Subcutaneous abdominal adipose tissue (tissue), 5 donors: ENCODE measurements around the gene MEIS2.

Experiments
- H3K27ac ChIP-seq: one replicate; pipeline ENCODE4 v1.7.0; 2013; ENCODE audit warnings: low read depth, mild to moderate bottlenecking, inconsistent platforms, low read length, moderate library complexity
- H3K27me3 ChIP-seq, 5 donors: one replicate each; pipeline ENCODE4 v1.7.0; 2013; ENCODE audit warnings: low read length in 5 of 5, inconsistent platforms in 1 of 5; ENCODE audit not compliant: control insufficient read depth in 5 of 5, insufficient read depth in 4 of 5
- H3K36me3 ChIP-seq, 5 donors: one replicate each; pipeline ENCODE4 v1.7.0; 2013; ENCODE audit warnings: low read length in 5 of 5; ENCODE audit not compliant: control insufficient read depth in 5 of 5, insufficient read depth in 5 of 5
- H3K4me1 ChIP-seq, 5 donors: one replicate each; pipeline ENCODE4 v1.7.0; 2013; ENCODE audit warnings: low read length in 5 of 5, mild to moderate bottlenecking in 3 of 5, moderate library complexity in 1 of 5; ENCODE audit not compliant: control insufficient read depth in 5 of 5, insufficient read depth in 5 of 5
- H3K4me3 ChIP-seq, 5 donors: one replicate each; pipeline ENCODE4 v1.7.0; 2013; ENCODE audit warnings: low read length in 5 of 5, low read depth in 1 of 5
- H3K9ac ChIP-seq, 5 donors: one replicate each; pipeline ENCODE4 v1.7.0; 2013; ENCODE audit warnings: low read length in 5 of 5, mild to moderate bottlenecking in 4 of 5, moderate library complexity in 3 of 5
- H3K9me3 ChIP-seq, 5 donors: one replicate each; pipeline ENCODE4 v1.7.0; 2013; ENCODE audit warnings: low read length in 5 of 5; ENCODE audit not compliant: control insufficient read depth in 5 of 5
- donor health status: healthy.
- donor health status: healthy.
- donor health status: healthy.
- donor health status: healthy.
- donor health status: healthy.

The MEIS2 gene

DNA sequence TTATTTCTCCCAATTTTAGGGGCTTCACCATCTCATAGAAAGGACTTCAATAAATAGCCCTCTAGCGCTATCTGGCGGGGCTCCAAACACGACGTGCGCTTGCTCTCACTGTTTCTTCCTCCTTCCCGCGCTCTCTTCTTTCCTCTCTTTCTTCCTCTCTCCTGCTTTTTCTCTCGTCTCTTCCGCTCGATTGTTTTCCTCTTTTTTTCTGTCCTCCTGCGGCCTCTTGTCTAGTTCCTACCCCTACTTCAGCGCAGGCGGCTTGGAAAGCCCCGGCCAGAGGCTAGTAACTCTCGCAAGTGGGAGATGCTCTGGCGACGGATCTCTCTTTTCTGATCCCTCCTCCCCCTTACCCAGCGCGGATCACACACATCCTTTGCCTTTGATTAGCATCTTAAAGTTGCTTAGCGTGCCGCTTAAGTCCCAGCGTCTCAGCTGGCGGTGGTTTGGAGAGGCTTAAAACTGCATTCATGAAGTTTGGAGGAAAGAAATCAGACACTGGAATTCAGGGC, 6.2 kb upstream of the MEIS2 start:
- Histone ChIP-seq H3K36me3 (no peaks in the 10 kb centered on the region), H3K9ac (no peak overlapping the region), H3K27me3 (peaks cover 6 to 59% (median 28%) of the 10 kb centered on the region in 5 donors), H3K9me3 (no peaks in the 10 kb centered on the region), H3K4me3 (peak overlapping the region; percentile 1 to 57 (median 16)), H3K4me1 (peaks cover 0 to 33% (median 27%) of the 10 kb centered on the region in 5 donors), H3K27ac (no peak overlapping the region)

DNA sequence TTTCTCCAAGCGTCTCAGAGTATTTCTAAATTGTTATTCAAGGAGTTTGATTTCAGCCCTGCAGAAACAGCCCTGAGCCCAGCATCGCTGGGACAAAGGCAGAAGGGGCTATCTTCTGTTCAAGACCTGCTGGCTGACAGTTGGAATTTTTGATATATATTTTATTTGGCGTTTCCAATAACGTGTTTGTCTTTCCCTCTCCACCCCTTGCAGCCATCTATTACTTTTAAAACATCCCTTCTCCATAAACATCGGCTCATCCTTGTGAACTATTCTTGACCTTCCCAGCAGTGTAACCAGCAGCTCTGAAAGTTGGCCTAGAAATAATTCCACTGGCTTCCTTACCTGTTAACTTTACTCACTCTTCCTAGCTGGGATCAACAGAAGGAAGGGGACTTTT, 5.5 kb upstream of the MEIS2 start:
- Histone ChIP-seq H3K36me3 (no peaks in the 10 kb centered on the region), H3K4me1 (peaks cover 0 to 35% (median 29%) of the 10 kb centered on the region in 5 donors), H3K9me3 (no peaks in the 10 kb centered on the region), H3K9ac (no peak overlapping the region), H3K27ac (no peak overlapping the region), H3K4me3 (no peak overlapping the region), H3K27me3 (peaks cover 6 to 55% (median 28%) of the 10 kb centered on the region in 5 donors)

DNA sequence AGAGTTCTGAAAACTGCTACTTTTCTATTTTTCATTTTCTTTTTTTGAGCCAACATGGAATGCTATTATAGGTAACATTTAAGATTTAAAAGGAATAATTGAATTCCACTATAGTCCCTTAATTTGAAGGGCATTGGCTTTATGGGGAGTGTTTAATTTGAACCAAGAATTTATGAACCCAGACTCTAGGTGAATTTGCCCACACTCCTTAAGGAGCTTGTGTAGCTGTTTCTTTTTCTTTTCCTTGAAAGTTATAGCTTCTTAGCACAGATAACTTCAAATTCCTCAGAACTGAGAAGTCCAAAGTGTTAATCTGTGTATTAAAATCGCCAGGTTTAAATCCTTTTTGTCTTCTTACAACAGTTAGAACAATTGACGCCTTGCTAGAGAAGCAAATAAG, 4.7 kb upstream of the MEIS2 start:
- no peak overlapping the region for H3K27ac ChIP-seq
- H3K36me3 ChIP-seq, result no peaks in the 10 kb centered on the region
- H3K4me1 ChIP-seq, result peaks cover 0 to 27% (median 23%) of the 10 kb centered on the region in 5 donors
- H3K4me3 ChIP-seq, result no peak overlapping the region
- H3K27me3 ChIP-seq, result peaks cover 3 to 47% (median 20%) of the 10 kb centered on the region in 5 donors
- H3K9me3 ChIP-seq, result no peaks in the 10 kb centered on the region
- no peak overlapping the region for H3K9ac ChIP-seq

DNA sequence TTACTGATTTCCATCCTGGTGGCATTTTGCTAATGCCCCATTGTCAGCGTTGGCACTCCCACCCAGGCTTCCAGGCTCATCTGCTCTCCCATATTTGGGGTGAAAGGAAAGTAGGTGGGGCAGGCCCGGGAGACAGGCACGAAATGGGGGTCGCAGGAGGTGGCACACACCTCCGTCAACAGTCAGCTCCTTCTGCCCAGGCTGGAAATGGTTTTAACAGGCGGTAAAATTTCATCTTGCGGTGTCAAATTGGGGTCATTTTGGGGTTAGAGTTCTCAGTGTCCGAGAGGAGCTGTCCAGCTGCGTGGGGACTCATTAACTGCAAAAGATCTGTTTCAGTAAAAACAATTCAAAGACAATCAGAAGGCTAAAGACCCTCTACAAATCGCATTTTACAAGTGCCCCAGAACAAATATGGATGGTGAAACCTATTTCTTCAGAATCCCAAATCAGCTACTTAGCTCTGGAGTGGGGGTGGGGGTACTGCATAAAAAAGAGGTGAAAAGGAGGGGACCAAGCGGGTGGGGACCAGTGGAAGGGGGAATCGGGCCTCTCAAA, 4.2 kb upstream of the MEIS2 start:
- no peaks in the 10 kb centered on the region for H3K9me3 ChIP-seq
- no peak overlapping the region for H3K4me3 ChIP-seq
- H3K4me1 ChIP-seq, result peaks cover 0 to 29% (median 24%) of the 10 kb centered on the region in 5 donors
- H3K36me3 ChIP-seq, result no peaks in the 10 kb centered on the region
- no peak overlapping the region for H3K9ac ChIP-seq
- peaks cover 3 to 46% (median 14%) of the 10 kb centered on the region in 5 donors for H3K27me3 ChIP-seq
- no peak overlapping the region for H3K27ac ChIP-seq

DNA sequence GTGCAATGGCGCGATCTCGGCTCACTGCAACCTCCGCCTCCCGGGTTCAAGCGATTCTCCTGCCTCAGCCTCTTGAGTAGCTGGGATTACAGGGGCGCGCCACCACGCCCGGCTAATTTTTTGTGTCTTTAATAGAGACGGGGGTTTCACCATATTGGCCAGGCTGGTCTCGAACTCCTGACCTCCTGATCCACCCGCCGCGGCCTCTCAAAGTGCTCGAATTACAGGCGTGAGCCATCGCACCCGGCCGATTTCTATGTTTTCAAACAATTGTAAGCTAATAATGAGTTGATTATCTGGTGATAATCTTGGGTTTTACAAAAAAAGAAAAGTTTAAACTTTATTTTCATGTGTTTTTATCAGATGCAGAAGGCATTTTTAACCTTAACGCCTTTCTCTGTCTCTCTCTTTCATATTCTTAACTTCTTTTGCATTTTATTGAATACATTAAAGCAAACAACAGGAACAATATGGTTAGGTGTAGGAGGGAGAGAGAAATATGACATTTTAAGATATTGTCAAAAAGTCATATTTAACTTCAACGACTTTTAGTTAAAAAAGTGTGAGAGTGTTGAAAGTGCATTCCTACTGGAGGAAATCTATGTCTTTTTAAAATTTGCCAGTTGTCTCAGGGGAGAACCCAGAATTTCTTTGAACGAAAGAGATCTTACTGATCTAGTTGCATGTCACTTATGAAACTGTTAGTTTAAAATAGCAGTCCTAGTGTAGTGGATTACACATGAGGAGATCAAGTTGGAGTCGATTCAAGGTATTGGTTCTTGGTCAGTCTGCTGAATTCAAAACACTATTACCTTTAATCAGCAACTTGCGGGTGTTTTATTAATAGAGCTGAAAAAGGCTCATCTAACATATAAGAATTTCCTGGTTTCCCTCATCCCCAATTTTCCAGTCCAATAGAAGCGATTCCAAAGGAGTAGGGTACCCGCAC, 3.4 kb upstream of the MEIS2 start:
- H3K27ac ChIP-seq, result no peak overlapping the region

DNA sequence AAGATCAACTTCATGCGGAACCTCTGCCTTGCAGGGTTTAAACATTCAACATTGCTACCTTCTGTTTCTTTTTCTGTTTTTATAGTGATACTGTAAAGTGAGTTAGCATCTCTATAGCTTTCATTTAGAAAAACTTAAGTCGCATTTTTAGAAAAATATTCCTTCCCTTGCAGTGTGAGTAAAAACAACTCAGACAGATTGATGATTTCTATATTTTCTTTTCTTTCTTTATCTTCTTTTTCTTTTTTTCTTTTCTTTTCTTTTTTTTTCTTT, 2.8 kb upstream of the MEIS2 start:
- no peak overlapping the region for H3K27ac ChIP-seq
- H3K36me3 ChIP-seq, result no peaks in the 10 kb centered on the region
- peak overlapping the region in 3 of 5 donors; percentile 61 to 82 (median 69) for H3K4me3 ChIP-seq
- H3K4me1 ChIP-seq, result peaks cover 0 to 37% (median 35%) of the 10 kb centered on the region in 5 donors
- peaks cover 2 to 40% (median 13%) of the 10 kb centered on the region in 5 donors for H3K27me3 ChIP-seq
- no peaks in the 10 kb centered on the region for H3K9me3 ChIP-seq
- no peak overlapping the region for H3K9ac ChIP-seq

More for the DNA sequence above, 3.4 kb upstream of the MEIS2 start:
- Histone ChIP-seq H3K9ac (no peak overlapping the region), H3K36me3 (no peaks in the 10 kb centered on the region), H3K27me3 (peaks cover 2 to 44% (median 13%) of the 10 kb centered on the region in 5 donors), H3K9me3 (no peaks in the 10 kb centered on the region), H3K4me3 (no peak overlapping the region), H3K4me1 (peaks cover 0 to 32% (median 30%) of the 10 kb centered on the region in 5 donors)

DNA sequence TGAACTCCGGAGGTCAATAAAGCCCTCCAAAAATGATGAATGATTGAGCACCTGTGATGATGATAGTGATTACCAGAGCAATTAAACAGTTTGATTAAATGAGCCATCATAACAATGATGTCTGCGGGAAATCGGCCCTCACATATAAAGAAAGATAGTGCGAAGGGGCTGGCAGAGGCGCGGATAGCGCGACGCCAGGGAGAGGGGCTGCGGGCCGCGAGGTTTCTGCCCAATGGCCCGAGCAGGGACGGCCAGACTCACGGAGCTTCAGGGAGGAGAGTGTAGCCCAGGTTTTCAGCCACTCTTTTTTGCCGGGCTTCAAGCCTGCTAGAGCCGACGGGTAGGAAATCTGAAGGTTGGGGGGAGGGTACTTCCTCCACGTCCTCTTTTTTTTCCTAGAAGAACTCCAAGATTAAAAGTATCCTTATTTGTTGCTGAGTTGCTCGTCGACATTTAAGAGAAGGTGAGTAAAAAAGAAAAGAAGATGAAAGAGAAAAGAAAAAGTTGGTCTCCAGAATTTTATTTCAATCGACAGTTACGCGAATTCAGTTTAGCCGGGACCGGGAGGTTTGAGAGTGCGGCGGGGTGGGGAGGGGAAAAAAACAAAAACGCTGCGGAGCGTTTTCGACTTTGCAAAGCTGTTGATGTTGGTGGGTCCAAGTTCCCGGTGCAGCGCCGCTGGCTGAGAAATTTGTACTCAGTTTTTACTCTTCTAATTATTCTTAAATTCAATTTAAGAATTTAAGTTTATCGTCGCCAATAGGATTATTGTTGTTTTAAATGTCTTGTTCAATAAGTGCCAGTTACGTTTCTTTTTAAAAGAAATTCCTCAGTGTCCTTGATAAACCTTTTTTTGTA, 2.2 kb upstream of the MEIS2 start:
- H3K36me3 ChIP-seq, result no peaks in the 10 kb centered on the region
- H3K4me1 ChIP-seq, result peaks cover 0 to 42% (median 40%) of the 10 kb centered on the region in 5 donors
- H3K9ac ChIP-seq, result peak overlapping the region in 1 of 5 donors; percentile 64
- peak overlapping the region; percentile 61 to 82 (median 78) for H3K4me3 ChIP-seq
- peaks cover 2 to 40% (median 12%) of the 10 kb centered on the region in 5 donors for H3K27me3 ChIP-seq
- H3K27ac ChIP-seq, result no peak overlapping the region
- H3K9me3 ChIP-seq, result no peaks in the 10 kb centered on the region

DNA sequence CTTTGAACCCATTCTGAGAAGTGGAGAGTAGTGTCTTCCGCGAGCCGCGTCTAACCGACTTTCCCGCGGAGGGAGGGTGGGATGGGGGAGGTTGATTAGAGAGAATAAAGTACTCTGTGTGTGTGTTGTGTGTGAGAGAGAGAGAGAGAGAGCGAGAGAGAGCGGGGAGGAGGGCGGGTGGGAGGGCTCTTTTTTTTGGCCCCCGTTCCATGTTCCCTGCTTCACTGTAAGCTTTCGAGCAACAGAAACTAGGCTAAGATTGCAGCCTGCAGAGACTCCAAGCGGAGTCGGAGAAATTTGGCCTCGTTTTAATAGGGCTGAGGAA, 1.6 kb upstream of the MEIS2 start:
- Histone ChIP-seq H3K36me3 (no peaks in the 10 kb centered on the region), H3K27me3 (peaks cover 0 to 39% (median 10%) of the 10 kb centered on the region in 5 donors), H3K4me3 (peak overlapping the region; percentile 69 to 82 (median 78)), H3K9ac (peak overlapping the region in 3 of 5 donors; percentile 20 to 79 (median 61)), H3K4me1 (peaks cover 0 to 48% (median 46%) of the 10 kb centered on the region in 5 donors), H3K9me3 (no peaks in the 10 kb centered on the region), H3K27ac (peak overlapping the region; percentile 84)

DNA sequence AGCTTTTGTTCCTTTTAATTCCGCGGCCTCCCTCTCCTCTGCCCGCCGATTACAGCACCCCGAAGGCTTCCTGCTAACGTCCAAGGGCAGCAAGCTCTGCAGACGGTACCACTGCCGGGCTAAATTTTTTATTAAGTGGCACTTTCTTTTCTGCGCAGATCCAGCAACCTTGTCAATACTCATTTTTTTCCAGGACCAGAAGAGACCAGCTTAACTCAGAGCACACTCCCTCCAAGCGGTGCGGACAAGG, 542 bp upstream of the MEIS2 start:
- Histone ChIP-seq H3K4me1 (peaks cover 0 to 57% (median 54%) of the 10 kb centered on the region in 5 donors), H3K27ac (peak overlapping the region; percentile 84), H3K27me3 (peaks cover 0 to 40% (median 18%) of the 10 kb centered on the region in 5 donors), H3K4me3 (peak overlapping the region; percentile 78 to 89 (median 80)), H3K36me3 (no peaks in the 10 kb centered on the region), H3K9me3 (no peaks in the 10 kb centered on the region), H3K9ac (peak overlapping the region in 4 of 5 donors; percentile 61 to 79 (median 64))
